Measurements from ENCODE around the gene GJE1.
"Not testable (repeated sequence)": the region's sequence is repeated elsewhere in the genome, so short reads cannot be mapped to it uniquely, and the experiment has no call there.

Gene GJE1

GRCh38 chr6:142132625-142133024 is at the start of gene GJE1:
GJE1 (plus strand) TSS chr6:142132925; CDS start chr6:142133159, 234 bp downstream.
- Histone ChIP-seq H3K9ac (no peak within 1 kb of the TSS), H3K27ac (no peak within 1 kb of the TSS), H3K27me3 (no peaks in the 10 kb centered on the region), H3K4me1 (no peaks in the 10 kb centered on the region), H4K20me1 (no peaks in the 10 kb centered on the region), H3K4me3 (no peak within 1 kb of the TSS), H3K4me2 (no peak within 1 kb of the TSS), H3K36me3 (no peaks in the 10 kb centered on the region), H3K9me3 (no peaks in the 10 kb centered on the region)
- no peak for TF ChIP-seq Cebpa-rat (IDR thresholded peaks at IDR 0.05)

GRCh38 chr6:142087950-142088857 is 44.5 kb upstream of the GJE1 start:
- Histone ChIP-seq H3K4me3 (no peak overlapping the region), H4K20me1 (no peaks in the 10 kb centered on the region), H3K36me3 (no peaks in the 10 kb centered on the region), H3K27me3 (no peaks in the 10 kb centered on the region), H3K9ac (no peak overlapping the region), H3K9me3 (peaks cover 12% of the 10 kb centered on the region), H3K4me1 (no peaks in the 10 kb centered on the region), H3K4me2 (no peak overlapping the region), H3K27ac (no peak overlapping the region)
- TF ChIP-seq Cebpa-rat (IDR thresholded peaks at IDR 0.05): no peak

DNA sequence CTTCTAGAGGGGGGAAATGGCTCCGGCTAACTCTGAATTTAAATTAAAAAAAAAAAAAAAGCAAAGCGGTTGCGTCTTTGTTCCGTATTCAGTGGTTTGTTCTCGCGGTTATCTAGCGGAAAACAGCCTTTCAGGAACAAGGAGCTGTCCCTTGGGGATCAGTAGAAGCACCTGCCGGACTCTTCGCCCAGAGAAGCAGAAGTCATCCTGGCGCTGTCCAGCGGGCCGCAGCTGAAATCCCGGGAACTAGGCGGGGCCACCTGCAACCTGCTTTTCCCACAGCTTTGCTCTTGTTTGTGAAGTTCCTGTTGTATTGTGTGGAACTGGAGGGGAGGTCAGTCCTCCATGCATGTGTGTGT is 43.9 kb upstream of the GJE1 start:
- H3K27ac ChIP-seq: no peak overlapping the region
- H3K9me3 ChIP-seq: peaks cover 12% of the 10 kb centered on the region
- H3K27me3 ChIP-seq: no peaks in the 10 kb centered on the region
- H3K4me1 ChIP-seq: no peaks in the 10 kb centered on the region
- H3K4me2 ChIP-seq: no peak overlapping the region
- H3K36me3 ChIP-seq: no peaks in the 10 kb centered on the region
- TF ChIP-seq Cebpa-rat (IDR thresholded peaks at IDR 0.05): no peak
- no peak overlapping the region for H3K4me3 ChIP-seq
- H3K9ac ChIP-seq: no peak overlapping the region
- H4K20me1 ChIP-seq: no peaks in the 10 kb centered on the region

- not testable (repeated sequence) for H3K4me1 ChIP-seq, H3K9me3 ChIP-seq, H3K27me3 ChIP-seq
These were observed 27.9 kb upstream of the GJE1 start for GRCh38 chr6:142104820-142105219.

GRCh38 chr6:142110820-142111219 is 21.9 kb upstream of the GJE1 start:
- H3K4me1 ChIP-seq, H3K36me3 ChIP-seq, H3K9me3 ChIP-seq, H3K27me3 ChIP-seq, H3K4me2 ChIP-seq, H3K27ac ChIP-seq, H3K4me3 ChIP-seq, H3K9ac ChIP-seq, H4K20me1 ChIP-seq: not testable (repeated sequence)

More at GRCh38 chr6:142104820-142105219, 27.9 kb upstream of the GJE1 start:
- not testable (repeated sequence) for H3K4me2 ChIP-seq, H3K4me3 ChIP-seq, H3K9ac ChIP-seq, H4K20me1 ChIP-seq, H3K27ac ChIP-seq, H3K36me3 ChIP-seq

DNA sequence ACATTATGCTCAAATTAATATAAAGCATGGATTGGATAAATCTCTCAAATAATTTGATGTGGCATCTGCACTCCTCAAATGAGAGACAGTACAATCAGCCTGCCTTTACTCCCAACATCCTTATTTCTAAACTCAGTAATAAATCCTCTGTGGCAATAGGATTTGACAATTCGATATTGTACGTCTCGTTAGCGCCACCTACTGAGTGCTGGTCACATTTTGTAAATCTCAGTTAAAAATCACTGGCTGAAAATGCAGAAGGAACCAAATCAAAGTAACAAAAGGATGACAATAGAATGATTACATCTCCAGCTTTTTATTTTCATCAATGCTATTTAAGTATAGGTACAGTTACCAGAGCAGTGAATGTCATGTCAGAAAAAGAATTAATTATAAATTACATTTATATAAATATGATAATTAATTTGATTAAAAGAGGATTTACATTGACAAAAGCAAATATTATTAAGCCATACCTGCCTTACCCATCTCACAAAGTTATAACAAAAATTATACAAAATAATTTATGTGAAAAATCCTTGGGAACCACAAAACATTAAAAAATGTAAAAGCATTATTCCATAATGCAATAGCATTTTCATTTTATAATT is 20.2 kb upstream of the GJE1 start:
- Histone ChIP-seq H3K27me3 (no peaks in the 10 kb centered on the region), H4K20me1 (no peaks in the 10 kb centered on the region), H3K4me1 (no peaks in the 10 kb centered on the region), H3K27ac (no peak overlapping the region), H3K36me3 (no peaks in the 10 kb centered on the region), H3K9me3 (no peaks in the 10 kb centered on the region), H3K4me2 (no peak overlapping the region), H3K9ac (no peak overlapping the region), H3K4me3 (no peak overlapping the region)
- TF ChIP-seq Cebpa-rat (IDR thresholded peaks at IDR 0.05): no peak

GRCh38 chr6:142117366-142117765 is 15.4 kb upstream of the GJE1 start:
- Histone ChIP-seq H4K20me1 (no peaks in the 10 kb centered on the region), H3K27me3 (no peaks in the 10 kb centered on the region), H3K27ac (no peak overlapping the region), H3K9me3 (no peaks in the 10 kb centered on the region), H3K4me3 (no peak overlapping the region), H3K36me3 (no peaks in the 10 kb centered on the region), H3K9ac (no peak overlapping the region), H3K4me2 (no peak overlapping the region), H3K4me1 (no peaks in the 10 kb centered on the region)
- no peak for TF ChIP-seq Cebpa-rat (IDR thresholded peaks at IDR 0.05)

GRCh38 chr6:142118328-142118727 is 14.4 kb upstream of the GJE1 start:
- Histone ChIP-seq H3K9ac (no peak overlapping the region), H3K4me2 (no peak overlapping the region), H3K4me3 (no peak overlapping the region), H3K27me3 (no peaks in the 10 kb centered on the region), H3K4me1 (no peaks in the 10 kb centered on the region), H4K20me1 (no peaks in the 10 kb centered on the region), H3K36me3 (no peaks in the 10 kb centered on the region), H3K27ac (no peak overlapping the region), H3K9me3 (no peaks in the 10 kb centered on the region)
- TF ChIP-seq Cebpa-rat (IDR thresholded peaks at IDR 0.05): no peak

DNA sequence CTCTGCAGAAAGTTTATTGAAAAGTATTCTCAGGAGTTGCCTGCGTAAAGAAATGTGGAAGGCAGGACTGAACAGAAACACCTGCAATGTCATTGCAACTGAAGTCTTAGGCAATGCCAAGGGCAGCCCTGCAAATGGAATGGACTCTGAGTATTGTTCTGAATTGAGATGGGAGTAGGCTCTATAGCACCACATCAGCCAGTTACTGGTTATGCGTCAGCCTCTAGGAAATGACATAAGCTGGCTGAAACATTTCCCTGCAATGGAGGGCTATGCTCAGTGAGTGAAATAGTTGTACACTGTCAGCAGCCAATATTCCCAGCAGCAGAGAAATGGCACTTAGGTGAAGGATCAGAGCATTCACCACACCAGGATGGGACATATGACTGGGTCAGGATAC is 13.8 kb upstream of the GJE1 start:
- no peaks in the 10 kb centered on the region for H3K36me3 ChIP-seq
- H3K9me3 ChIP-seq: no peaks in the 10 kb centered on the region
- H3K27me3 ChIP-seq: no peaks in the 10 kb centered on the region
- H3K9ac ChIP-seq: no peak overlapping the region
- H4K20me1 ChIP-seq: no peaks in the 10 kb centered on the region
- no peaks in the 10 kb centered on the region for H3K4me1 ChIP-seq
- H3K27ac ChIP-seq: no peak overlapping the region
- no peak for TF ChIP-seq Cebpa-rat (IDR thresholded peaks at IDR 0.05)
- no peak overlapping the region for H3K4me3 ChIP-seq
- H3K4me2 ChIP-seq: no peak overlapping the region

- no peaks in the 10 kb centered on the region for H3K36me3 ChIP-seq
- H3K9me3 ChIP-seq: no peaks in the 10 kb centered on the region
- H3K4me3 ChIP-seq: no peak overlapping the region
- H3K9ac ChIP-seq: no peak overlapping the region
- H3K27me3 ChIP-seq: no peaks in the 10 kb centered on the region
- no peak overlapping the region for H3K4me2 ChIP-seq
- no peaks in the 10 kb centered on the region for H4K20me1 ChIP-seq
- no peaks in the 10 kb centered on the region for H3K4me1 ChIP-seq
- no peak for TF ChIP-seq Cebpa-rat (IDR thresholded peaks at IDR 0.05)
- no peak overlapping the region for H3K27ac ChIP-seq
These were observed 11.4 kb upstream of the GJE1 start for GRCh38 chr6:142121342-142121741.
